ENCODE measurements around the gene KRT5.

The KRT5 gene

GRCh38 chr12:52519826-52520662 lies at the start of gene KRT5:
TSS of gene KRT5 (minus strand) at chr12:52520394. CDS start at chr12:52520296, 98 bp downstream.
- no peak for DNase-seq

- no peak for DNase-seq
These were observed 47.9 kb upstream of the KRT5 start for GRCh38 chr12:52568111-52568510.

- no peak for DNase-seq
These were observed 46.7 kb upstream of the KRT5 start for GRCh38 chr12:52566847-52567291.

GRCh38 chr12:52564582-52564981 lies 44.4 kb upstream of the KRT5 start:
- no peak for DNase-seq

GRCh38 chr12:52561880-52562449 lies 41.8 kb upstream of the KRT5 start:
- DNase-seq: no peak

GRCh38 chr12:52559979-52560378 lies 39.8 kb upstream of the KRT5 start:
- no peak for DNase-seq

GRCh38 chr12:52558781-52559445 lies 38.7 kb upstream of the KRT5 start:
- no peak for DNase-seq

- no peak for DNase-seq
These were observed 37.3 kb upstream of the KRT5 start for GRCh38 chr12:52557476-52557875.

- DNase-seq: no peak
These were observed 35.4 kb upstream of the KRT5 start for GRCh38 chr12:52555577-52555976.

- DNase-seq: no peak
These were observed 32.5 kb upstream of the KRT5 start, which contains the start of gene KRT71 for GRCh38 chr12:52552681-52553195. TSS of gene KRT71 (minus strand) at chr12:52553145. CDS start at chr12:52553077, 68 bp downstream.

- no peak for DNase-seq
These were observed 31.9 kb upstream of the KRT5 start for GRCh38 chr12:52552055-52552454.

- DNase-seq: no peak
These were observed 31.1 kb upstream of the KRT5 start for GRCh38 chr12:52551216-52551865.

GRCh38 chr12:52546126-52546525 lies 25.9 kb upstream of the KRT5 start:
- DNase-seq: no peak

- no peak for DNase-seq
These were observed 24.0 kb upstream of the KRT5 start for GRCh38 chr12:52543985-52544883.

- DNase-seq: no peak
These were observed 22.7 kb upstream of the KRT5 start for GRCh38 chr12:52542785-52543318.

GRCh38 chr12:52542157-52542556 lies 22.0 kb upstream of the KRT5 start:
- no peak for DNase-seq

- DNase-seq: no peak
These were observed 21.5 kb upstream of the KRT5 start for GRCh38 chr12:52541709-52542108.

GRCh38 chr12:52540531-52540930 lies 20.3 kb upstream of the KRT5 start:
- no peak for DNase-seq

GRCh38 chr12:52539821-52540173 lies 19.6 kb upstream of the KRT5 start:
- DNase-seq: no peak

GRCh38 chr12:52539083-52539820 lies 19.1 kb upstream of the KRT5 start:
- DNase-seq: no peak

- no peak for DNase-seq
These were observed 16.9 kb upstream of the KRT5 start for GRCh38 chr12:52537101-52537500.
